HG02852 (cell line): ENCODE results near the gene RAB24.

ENCODE experiments used
- ATAC-seq: cut with Tn5 transposase; IDR thresholded peaks from one replicate; pipeline ENCODE4 v1.9.1; 2021; ENCODE audit warnings: mild to moderate bottlenecking, moderate library complexity; ENCODE audit not compliant: unreplicated experiment

Gene RAB24

GRCh38 chr5:177333420-177334154 lies 30.1 kb upstream of the RAB24 start:
- ATAC-seq = no peak

DNA sequence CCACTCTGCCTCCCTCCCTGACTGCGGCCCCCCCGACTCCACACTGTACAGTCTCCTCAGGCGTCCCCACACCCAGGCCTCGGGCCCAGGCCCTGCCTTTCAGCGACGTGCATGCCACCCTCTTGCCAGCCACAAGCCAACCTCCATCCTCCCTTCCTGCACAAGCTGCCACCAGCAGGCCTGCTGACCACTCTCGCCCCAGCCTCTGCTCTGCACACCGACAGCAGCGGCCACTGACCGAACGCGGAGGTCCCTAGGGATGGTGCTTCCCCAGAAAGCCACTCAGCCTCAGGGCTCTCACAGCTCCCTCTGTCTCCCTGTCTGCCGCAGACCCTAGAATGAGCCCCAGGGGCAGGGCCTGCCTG lies 29.4 kb upstream of the RAB24 start:
- ATAC-seq = no peak

GRCh38 chr5:177332031-177332895 lies 28.7 kb upstream of the RAB24 start:
- ATAC-seq = no peak

- ATAC-seq = no peak
Observed at GRCh38 chr5:177330991-177331842, 27.7 kb upstream of the RAB24 start.

- ATAC-seq = no peak
Observed at GRCh38 chr5:177329883-177330282, 26.4 kb upstream of the RAB24 start.

GRCh38 chr5:177328545-177329231 lies 25.2 kb upstream of the RAB24 start:
- ATAC-seq = no peak

- ATAC-seq = no peak
Observed at GRCh38 chr5:177327539-177328522, 24.3 kb upstream of the RAB24 start.

GRCh38 chr5:177325868-177326381 lies 22.4 kb upstream of the RAB24 start:
- ATAC-seq = no peak

GRCh38 chr5:177320879-177321278 lies 17.4 kb upstream of the RAB24 start:
- no peak for ATAC-seq

GRCh38 chr5:177319913-177320588 lies 16.5 kb upstream of the RAB24 start:
- ATAC-seq = no peak

GRCh38 chr5:177317959-177318377 lies 14.4 kb upstream of the RAB24 start:
- no peak for ATAC-seq

- ATAC-seq = no peak
Observed at GRCh38 chr5:177316005-177316404, 12.5 kb upstream of the RAB24 start.

- no peak for ATAC-seq
Observed at GRCh38 chr5:177315411-177315810, 11.9 kb upstream of the RAB24 start.

GRCh38 chr5:177314376-177315342 lies 11.1 kb upstream of the RAB24 start:
- ATAC-seq = no peak

GRCh38 chr5:177313561-177314259 lies 10.2 kb upstream of the RAB24 start:
- ATAC-seq = no peak

DNA sequence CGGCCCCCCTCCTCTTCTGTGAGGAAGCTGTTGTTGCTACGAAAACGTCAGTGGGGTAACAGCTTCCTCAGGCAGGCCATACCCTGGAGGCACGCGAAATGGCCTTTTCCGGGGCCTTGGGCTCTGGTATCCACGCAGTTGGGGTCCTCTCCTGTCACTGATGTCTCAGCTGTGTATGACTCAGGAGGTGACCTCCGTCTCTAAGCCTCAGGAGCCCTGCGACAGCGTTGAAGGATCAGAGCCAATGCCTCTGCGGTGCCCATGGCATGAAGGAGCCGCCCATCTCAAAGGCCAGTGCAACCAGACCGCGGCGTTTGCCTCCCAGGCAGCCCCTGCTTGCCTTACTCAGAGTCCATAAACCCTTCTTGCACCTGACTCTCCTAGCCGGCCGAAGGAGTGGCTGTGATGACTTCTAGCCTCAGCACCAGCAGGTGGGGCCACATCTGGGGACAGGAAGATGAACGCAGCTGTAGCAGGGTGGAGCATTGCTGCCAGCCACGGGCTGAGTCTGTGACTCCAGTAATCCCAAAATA lies 9.2 kb upstream of the RAB24 start:
- ATAC-seq = peak; percentile 21
